Ureter (tissue), 1 donor: ENCODE data around the gene B2M. TPM values are rescaled to one million over a fixed set of nuclear protein-coding genes. Genes with fewer than 3 reads are reported as not detected.
"Not testable (repeated sequence)": the region's sequence is repeated elsewhere in the genome, so short reads cannot be mapped to it uniquely, and the experiment has no call there.

ENCODE experiments used
- DNase-seq: peaks from one replicate; pipeline ENCODE4 v3.0.0-alpha.2; 2020; ENCODE audit warnings: low spot score
- total RNA-seq: library from RNA; stranded (reverse); gene quantifications from one replicate; pipeline ENCODE4 v1.2.4, GENCODE V29; 2023
- donor health status: DM: yes; HTN: yes; CAD: no.

Gene B2M
- total RNA-seq, 1 donor from 2014 or later: 1,566 TPM

GRCh38 chr15:44698641-44699040, 12.7 kb upstream of the B2M start:
- DNase-seq: no peak

GRCh38 chr15:44700676-44701075, 10.6 kb upstream of the B2M start:
- not testable (repeated sequence) for DNase-seq

GRCh38 chr15:44705986-44706385, 5.3 kb upstream of the B2M start:
- no peak for DNase-seq

GRCh38 chr15:44706401-44706800, 4.9 kb upstream of the B2M start:
- DNase-seq: no peak

- peak; percentile 67 for DNase-seq
These were observed 4.2 kb upstream of the B2M start for GRCh38 chr15:44706946-44707636.

- DNase-seq: no peak
These were observed 851 bp upstream of the B2M start for GRCh38 chr15:44710236-44711095.

GRCh38 chr15:44711743-44712345, 527 bp downstream of the B2M start:
- no peak for DNase-seq

GRCh38 chr15:44712346-44713005, 1.2 kb downstream of the B2M start:
- peak; percentile 85 for DNase-seq

- DNase-seq: no peak
These were observed 2.0 kb downstream of the B2M start for GRCh38 chr15:44713006-44713966.

GRCh38 chr15:44715142-44715796, 4.0 kb downstream of the B2M start:
- no peak for DNase-seq

- DNase-seq: no peak
These were observed 4.5 kb downstream of the B2M start for GRCh38 chr15:44715797-44716334.

- no peak for DNase-seq
These were observed 5.8 kb downstream of the B2M start for GRCh38 chr15:44716983-44717602.

GRCh38 chr15:44718180-44718926, 7.0 kb downstream of the B2M start:
- DNase-seq: no peak

- DNase-seq: no peak
These were observed 7.6 kb downstream of the B2M start for GRCh38 chr15:44718927-44719292.

- DNase-seq: no peak
These were observed 8.1 kb downstream of the B2M start for GRCh38 chr15:44719293-44719999.

- not testable (repeated sequence) for DNase-seq
These were observed 8.7 kb downstream of the B2M start for GRCh38 chr15:44720000-44720435.

- no peak for DNase-seq
These were observed 9.3 kb downstream of the B2M start for GRCh38 chr15:44720460-44721176.

- DNase-seq: no peak
These were observed 10.7 kb downstream of the B2M start for GRCh38 chr15:44722011-44722410.
